Measurements from ENCODE around the gene CDK11B. TPM values are rescaled to one million over a fixed set of nuclear protein-coding genes. Genes with fewer than 3 reads are reported as not detected.

Gene CDK11B
- total RNA-seq, 1 experiment from 2014 or later = 30.1 TPM

- H2BK15ac ChIP-seq (ENCODE audit: low read depth, low read length) = no peak overlapping the region
- H3K4me3 Mint-ChIP-seq = peak overlapping the region; percentile 17 to 64; a peak in 2 of 5 replicates
Measured at GRCh38 chr1:1598051-1598719, 60.6 kb downstream of the CDK11B start.

More at GRCh38 chr1:1598051-1598719, 60.6 kb downstream of the CDK11B start:
- no peaks in the 10 kb centered on the region for H3K4me1 ChIP-seq (ENCODE audit: insufficient read depth, low read length)
- no peak overlapping the region for H2AFZ ChIP-seq (ENCODE audit: low read length)
- no peak overlapping the region for H3T11ph ChIP-seq (ENCODE audit: low read length)
- peaks cover 44% of the 10 kb centered on the region for H3K27me3 Mint-ChIP-seq (ENCODE audit: low read depth)
- H3K79me2 ChIP-seq (ENCODE audit: insufficient read depth, low read length) = no peaks in the 10 kb centered on the region
- H3K27ac Mint-ChIP-seq = no peak overlapping the region
- H3K4me2 ChIP-seq (ENCODE audit: insufficient read depth, insufficient read length, low read length) = no peak overlapping the region
- no peak for DNase-seq
- no peak overlapping the region for H3K4ac ChIP-seq (ENCODE audit: low read depth, low read length)
- TF ChIP-seq, protein P1, sequence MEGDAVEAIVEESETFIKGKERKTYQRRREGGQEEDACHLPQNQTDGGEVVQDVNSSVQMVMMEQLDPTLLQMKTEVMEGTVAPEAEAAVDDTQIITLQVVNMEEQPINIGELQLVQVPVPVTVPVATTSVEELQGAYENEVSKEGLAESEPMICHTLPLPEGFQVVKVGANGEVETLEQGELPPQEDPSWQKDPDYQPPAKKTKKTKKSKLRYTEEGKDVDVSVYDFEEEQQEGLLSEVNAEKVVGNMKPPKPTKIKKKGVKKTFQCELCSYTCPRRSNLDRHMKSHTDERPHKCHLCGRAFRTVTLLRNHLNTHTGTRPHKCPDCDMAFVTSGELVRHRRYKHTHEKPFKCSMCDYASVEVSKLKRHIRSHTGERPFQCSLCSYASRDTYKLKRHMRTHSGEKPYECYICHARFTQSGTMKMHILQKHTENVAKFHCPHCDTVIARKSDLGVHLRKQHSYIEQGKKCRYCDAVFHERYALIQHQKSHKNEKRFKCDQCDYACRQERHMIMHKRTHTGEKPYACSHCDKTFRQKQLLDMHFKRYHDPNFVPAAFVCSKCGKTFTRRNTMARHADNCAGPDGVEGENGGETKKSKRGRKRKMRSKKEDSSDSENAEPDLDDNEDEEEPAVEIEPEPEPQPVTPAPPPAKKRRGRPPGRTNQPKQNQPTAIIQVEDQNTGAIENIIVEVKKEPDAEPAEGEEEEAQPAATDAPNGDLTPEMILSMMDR (conservative IDR thresholded peaks at IDR 0.05) = no peak
- H3K23me2 ChIP-seq (ENCODE audit: insufficient read length, low read depth, low read length, poor library complexity, severe bottlenecking) = peaks cover 8% of the 10 kb centered on the region
- H2AK5ac ChIP-seq (ENCODE audit: insufficient read length, low read length) = no peak overlapping the region
- no CpG with 5 or more reads among the region's 28 CpGs for WGBS (ENCODE audit: extremely low coverage, insufficient read length, low lambda C conversion rate)
- no peaks in the 10 kb centered on the region for H3K36me3 Mint-ChIP-seq (ENCODE audit: insufficient read depth in 1 of 3, low read depth in 3 of 3)
- no peak overlapping the region for H3K14ac ChIP-seq (ENCODE audit: insufficient read depth, low read length)
- H2BK5ac ChIP-seq (ENCODE audit: insufficient read length, low read length) = no peak overlapping the region
- H4K8ac ChIP-seq (replicated peaks; ENCODE audit: insufficient read length, low read depth, low read length) = no peak overlapping the region
- no peak overlapping the region for H3K23ac ChIP-seq (ENCODE audit: insufficient read length, low read depth, low read length)
- no peaks in the 10 kb centered on the region for H3K9me3 ChIP-seq (ENCODE audit: control insufficient read depth, low read depth, low read length)
- H3K27ac ChIP-seq (ENCODE audit: insufficient read length, low read depth, low read length) = no peak overlapping the region
- H4K91ac ChIP-seq (ENCODE audit: insufficient read length, low read depth, low read length) = no peak overlapping the region
- no peak overlapping the region for H3K18ac ChIP-seq (ENCODE audit: insufficient read length, low read depth, low read length)
- H4K5ac ChIP-seq (ENCODE audit: insufficient read length, low read depth, low read length) = no peak overlapping the region
- no peak overlapping the region for H3K9ac ChIP-seq (ENCODE audit: extremely low read depth, insufficient read length, low read length)
- no peaks in the 10 kb centered on the region; the same call in 1 of the 2 replicates for H3K27me3 ChIP-seq (ENCODE audit: insufficient read depth, low read length)
- no peak overlapping the region for H2BK20ac ChIP-seq (ENCODE audit: low read depth, low read length, poor library complexity, severe bottlenecking)
- H3K4me1 Mint-ChIP-seq = peaks cover 4 to 12% of the 10 kb centered on the region in 2 experiments
- H2BK12ac ChIP-seq (ENCODE audit: insufficient read length, low read depth, low read length) = no peak overlapping the region
- H3K79me1 ChIP-seq (ENCODE audit: insufficient read depth, low read depth, low read length, poor library complexity, severe bottlenecking) = no peaks in the 10 kb centered on the region
- no peaks in the 10 kb centered on the region for H4K20me1 ChIP-seq (ENCODE audit: control insufficient read depth, insufficient read depth, insufficient read length)
- H3K9me3 Mint-ChIP-seq = no peaks in the 10 kb centered on the region
- no peak overlapping the region for H2BK120ac ChIP-seq (ENCODE audit: low read depth, low read length, poor library complexity, severe bottlenecking)
- H3K56ac ChIP-seq (ENCODE audit: insufficient read length, low read depth, low read length) = no peak overlapping the region

Data from H9 (cell line).